Activated T-helper 2 cell treated with anti-CD3 and anti-CD28 coated beads, Interferon-gamma antibody, Interleukin-2, Interleukin-4, amounts not matched to agents 10 μg/mL and 5 μg/mL and 100 μg/mL, durations not matched to agents 14 hours and 24 hours and 36 hours (primary cell): Measurements from ENCODE around the gene NUTM2E. TPM values are rescaled to one million over a fixed set of nuclear protein-coding genes. Genes with fewer than 3 reads are reported as not detected.
"Not testable (repeated sequence)": the region's sequence is repeated elsewhere in the genome, so short reads cannot be mapped to it uniquely, and the experiment has no call there.

ENCODE experiments used
- DNase-seq: peaks from one replicate; pipeline ENCODE4 v3.0.0; 2021; ENCODE audit warnings: low spot score
- H3K27ac Mint-ChIP-seq: one replicate; pipeline ENCODE4 v1.8.0; 2021; ENCODE audit warnings: mixed read lengths
- H3K27me3 Mint-ChIP-seq: one replicate; pipeline ENCODE4 v1.8.0; 2021; ENCODE audit warnings: low read depth, mixed read lengths
- H3K36me3 Mint-ChIP-seq: one replicate; pipeline ENCODE4 v1.8.0; 2021; ENCODE audit warnings: low read depth, mixed read lengths
- H3K4me1 Mint-ChIP-seq: one replicate; pipeline ENCODE4 v1.8.0; 2021; ENCODE audit warnings: low read depth, mixed read lengths
- H3K4me3 Mint-ChIP-seq: one replicate; pipeline ENCODE4 v1.8.0; 2021; ENCODE audit warnings: low read depth, mild to moderate bottlenecking, moderate library complexity, mixed read lengths
- H3K9me3 Mint-ChIP-seq: one replicate; pipeline ENCODE4 v1.8.0; 2021; ENCODE audit warnings: mixed read lengths
- intact Hi-C: fragments of 100-400 bp; cut with micrococcal nuclease; formaldehyde crosslinking; loops from one replicate; pipeline ENCODE4 v1.15.1; 2023
- total RNA-seq: library from RNA; stranded (reverse); gene quantifications from 2 replicates; pipeline ENCODE4 v1.2.3, GENCODE V29; 2022

NUTM2E gene
- total RNA-seq, 1 donor from 2014 or later: 0.11 TPM

- H3K36me3 Mint-ChIP-seq, H3K4me1 Mint-ChIP-seq, H3K27ac Mint-ChIP-seq, H3K27me3 Mint-ChIP-seq, H3K4me3 Mint-ChIP-seq, DNase-seq, H3K9me3 Mint-ChIP-seq, intact Hi-C loops: not testable (repeated sequence)
Measured at GRCh38 chr10:79871729-79872128, 45.2 kb downstream of the NUTM2E start.

Other genes with a start within 250 kb of the NUTM2E start
- gene SFTPA1, start 215.8 kb upstream of the NUTM2E start, total RNA-seq: not detected in 2 replicates
- 0.59 and 1.1 TPM in 2 replicates for gene NUTM2B, start 123.5 kb upstream of the NUTM2E start, total RNA-seq
- gene SFTPD, start 122.4 kb downstream of the NUTM2E start, total RNA-seq: not detected in 2 replicates